HEK293 (cell line): ENCODE data around the gene PIBF1.

Experiments
- CTCF ChIP-seq: fragments of 450-650 bp; formaldehyde crosslinking; IDR thresholded peaks from 2 replicates; pipeline ENCODE4 v1.5.1; 2016; ENCODE audit warnings: missing biosample characterization, missing genetic modification characterization
- PRDM4 ChIP-seq: fragments of 450-650 bp; formaldehyde crosslinking; IDR thresholded peaks from 2 replicates; pipeline ENCODE4 v1.5.1; 2017; ENCODE audit warnings: missing biosample characterization, missing genetic modification characterization
- REST ChIP-seq: fragments of 450-650 bp; formaldehyde crosslinking; IDR thresholded peaks from 2 replicates; pipeline ENCODE4 v1.5.1; 2016; ENCODE audit warnings: missing biosample characterization, missing genetic modification characterization
- TCF7L2 ChIP-seq: IDR thresholded peaks from 2 replicates; pipeline ENCODE4 v1.6.1; 2011; ENCODE audit warnings: low read depth, mild to moderate bottlenecking, inconsistent platforms, low read length, moderate library complexity, borderline replicate concordance
- YY1 ChIP-seq: fragments of 450-650 bp; formaldehyde crosslinking; IDR thresholded peaks from 2 replicates; pipeline ENCODE4 v1.5.1; 2018; ENCODE audit warnings: missing biosample characterization, missing genetic modification characterization
- ZNF16 ChIP-seq: fragments of 450-650 bp; formaldehyde crosslinking; IDR thresholded peaks from 2 replicates; pipeline ENCODE4 v1.5.1; 2016; ENCODE audit warnings: low read depth, missing biosample characterization, missing genetic modification characterization
- ZNF174 ChIP-seq: fragments of 450-650 bp; formaldehyde crosslinking; IDR thresholded peaks from 2 replicates; pipeline ENCODE4 v1.5.0; 2017; ENCODE audit warnings: missing biosample characterization, mild to moderate bottlenecking, missing genetic modification characterization
- ZNF266 ChIP-seq: fragments of 450-650 bp; formaldehyde crosslinking; IDR thresholded peaks from 2 replicates; pipeline ENCODE4 v1.5.1; 2016; ENCODE audit warnings: missing biosample characterization, missing genetic modification characterization, low read depth
- ZNF398 ChIP-seq: fragments of 450-650 bp; formaldehyde crosslinking; IDR thresholded peaks from 2 replicates; pipeline ENCODE4 v1.5.1; 2017; ENCODE audit warnings: missing biosample characterization, missing genetic modification characterization
- ZNF544 ChIP-seq: fragments of 450-650 bp; formaldehyde crosslinking; IDR thresholded peaks from 2 replicates; pipeline ENCODE4 v1.5.0; 2017; ENCODE audit warnings: missing biosample characterization, missing genetic modification characterization
- ZNF558 ChIP-seq: fragments of 450-650 bp; formaldehyde crosslinking; IDR thresholded peaks from 2 replicates; pipeline ENCODE4 v1.5.1; 2016; ENCODE audit warnings: missing biosample characterization, missing genetic modification characterization
- ZNF76 ChIP-seq: fragments of 450-650 bp; formaldehyde crosslinking; IDR thresholded peaks from 2 replicates; pipeline ENCODE4; 2016; ENCODE audit warnings: low read depth, missing biosample characterization, missing genetic modification characterization, borderline replicate concordance
- ZSCAN4 ChIP-seq: fragments of 450-650 bp; formaldehyde crosslinking; IDR thresholded peaks from 2 replicates; pipeline ENCODE4 v1.5.1; 2017; ENCODE audit warnings: missing biosample characterization, missing genetic modification characterization

GRCh38 chr13:73059460-73060250 is 277.7 kb downstream of the PIBF1 start:
- TF ChIP-seq CTCF (tag by site-specific recombination) (no peak), ZNF76 (tag by site-specific recombination) (no peak), PRDM4 (tag by site-specific recombination) (no peak), ZNF16 (tag by site-specific recombination) (no peak), ZNF266 (tag by site-specific recombination) (no peak), REST (tag by site-specific recombination) (no peak), ZSCAN4 (tag by site-specific recombination) (no peak), ZNF398 (tag by site-specific recombination) (peak; percentile 56; the same call in 1 of the 2 replicates), ZNF558 (tag by site-specific recombination) (no peak), ZNF174 (tag by site-specific recombination) (no peak), TCF7L2 (no peak), ZNF544 (no peak), YY1 (tag by site-specific recombination) (no peak)
